Measurements from ENCODE around the gene PMVK.

The PMVK gene

GRCh38 chr1:154945962-154946850 lies 9.7 kb upstream of the PMVK start:
- DNase-seq (ENCODE audit: low spot score) = no peak

- DNase-seq (ENCODE audit: low spot score) = no peak
These were observed 8.8 kb upstream of the PMVK start for GRCh38 chr1:154945160-154945961.

- DNase-seq (ENCODE audit: low spot score) = no peak
These were observed 8.1 kb upstream of the PMVK start for GRCh38 chr1:154944401-154945159.

- no peak for DNase-seq (ENCODE audit: low spot score)
These were observed 7.3 kb upstream of the PMVK start for GRCh38 chr1:154943649-154944400.

- DNase-seq (ENCODE audit: low spot score) = no peak
These were observed 5.0 kb upstream of the PMVK start for GRCh38 chr1:154941333-154942013.

GRCh38 chr1:154940651-154941194 lies 4.2 kb upstream of the PMVK start:
- no peak for DNase-seq (ENCODE audit: low spot score)

GRCh38 chr1:154940213-154940560 lies 3.7 kb upstream of the PMVK start:
- no peak for DNase-seq (ENCODE audit: low spot score)

GRCh38 chr1:154938604-154939399 lies 2.3 kb upstream of the PMVK start:
- no peak for DNase-seq (ENCODE audit: low spot score)

GRCh38 chr1:154937988-154938386 lies 1.5 kb upstream of the PMVK start:
- no peak for DNase-seq (ENCODE audit: low spot score)

- DNase-seq (ENCODE audit: low spot score) = peak; percentile 95
These were observed 817 bp upstream of the PMVK start for GRCh38 chr1:154937085-154937987.

- DNase-seq (ENCODE audit: low spot score) = no peak
These were observed 567 bp downstream of the PMVK start for GRCh38 chr1:154935749-154936554.

GRCh38 chr1:154934358-154934948 lies 2.1 kb downstream of the PMVK start:
- DNase-seq (ENCODE audit: low spot score) = no peak

- no peak for DNase-seq (ENCODE audit: low spot score)
These were observed 4.5 kb downstream of the PMVK start for GRCh38 chr1:154931940-154932487.

GRCh38 chr1:154926201-154926600 lies 10.3 kb downstream of the PMVK start:
- no peak for DNase-seq (ENCODE audit: low spot score)

- no peak for DNase-seq (ENCODE audit: low spot score)
These were observed 11.0 kb downstream of the PMVK start for GRCh38 chr1:154925335-154926170.

GRCh38 chr1:154923695-154924094 lies 12.8 kb downstream of the PMVK start:
- no peak for DNase-seq (ENCODE audit: low spot score)

Data from left forelimb (tissue), 1 donor.